T follicular helper cell (primary cell): ENCODE results near the gene GADL1.

Source experiments
- DNase-seq: peaks from one replicate; pipeline ENCODE4 v3.0.0-alpha.2; 2020; ENCODE audit warnings: low read depth

GADL1 gene

DNA sequence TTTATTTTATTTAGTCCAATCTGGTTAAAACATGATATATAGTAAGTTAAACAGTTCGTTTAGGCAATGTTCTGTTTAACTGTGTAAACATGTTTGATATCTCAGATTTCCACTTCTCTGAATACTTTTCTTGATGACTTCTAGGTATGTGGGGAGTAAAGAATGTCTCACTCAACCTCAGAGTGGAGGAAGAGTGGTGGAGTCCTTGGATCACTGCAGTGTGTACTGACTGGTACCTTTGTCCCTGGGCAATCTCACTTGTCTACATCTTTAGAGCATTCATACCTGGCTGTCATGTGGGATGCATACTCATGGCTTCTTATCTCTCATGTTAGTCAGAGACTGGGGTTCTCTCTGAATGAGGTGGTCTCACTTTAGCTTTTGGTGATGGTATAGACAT lies 15.6 kb downstream of the GADL1 start:
- DNase-seq = no peak

DNA sequence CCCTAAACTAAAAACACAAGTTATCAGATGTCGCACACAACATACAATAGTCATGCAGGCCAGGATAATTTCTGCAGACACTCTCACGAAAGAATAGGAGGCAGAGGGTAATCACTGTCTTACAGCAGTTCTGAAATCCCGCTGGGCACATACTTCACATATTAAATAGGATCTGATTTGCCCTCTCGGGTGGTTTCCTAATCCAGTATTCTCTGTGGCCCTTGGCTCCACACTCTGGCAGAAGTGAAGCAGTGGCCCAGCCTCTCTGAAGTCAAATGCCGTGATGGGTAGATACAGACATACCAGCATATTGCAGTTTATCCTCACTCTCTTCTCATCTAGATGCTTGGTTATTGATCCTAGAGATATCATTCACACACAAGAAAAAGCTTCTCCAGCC lies 19.0 kb downstream of the GADL1 start:
- no peak for DNase-seq

DNA sequence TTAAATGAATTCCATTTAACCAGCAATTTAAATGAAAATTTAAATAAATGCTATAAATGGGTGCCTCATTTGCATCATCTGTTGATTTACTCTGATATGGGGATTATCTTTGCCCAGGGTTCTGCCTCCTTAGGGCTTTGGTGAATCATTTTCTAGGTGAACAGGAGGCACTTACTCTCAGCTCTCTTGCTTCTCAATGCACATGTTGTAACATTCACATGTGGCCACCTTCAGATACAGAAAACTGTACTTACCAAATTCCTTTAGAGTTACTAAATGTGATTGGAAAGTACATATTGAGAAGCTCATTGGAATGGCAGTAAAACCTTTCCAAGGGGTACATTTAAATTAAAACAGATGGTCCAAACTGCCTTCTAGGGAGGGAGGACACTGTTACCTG lies 20.8 kb downstream of the GADL1 start:
- DNase-seq = no peak

DNA sequence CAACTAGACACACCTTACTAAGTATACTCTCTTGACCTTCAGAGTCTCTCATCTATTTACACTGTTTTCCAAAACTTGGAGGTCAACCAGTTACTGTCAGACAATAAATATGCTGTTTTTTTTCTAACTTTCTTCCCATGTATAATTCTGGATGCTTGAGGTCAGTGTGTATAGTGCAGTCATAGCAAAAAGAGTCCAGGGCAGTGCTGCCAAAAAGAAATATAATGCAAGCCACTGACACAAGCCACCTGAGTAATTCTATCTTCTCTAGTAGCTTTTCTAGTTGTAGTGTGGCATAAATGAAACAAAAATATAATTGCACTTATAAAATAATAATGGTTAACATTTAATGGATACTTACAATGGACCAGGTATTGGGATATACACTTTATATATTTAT lies 21.6 kb downstream of the GADL1 start:
- no peak for DNase-seq

DNA sequence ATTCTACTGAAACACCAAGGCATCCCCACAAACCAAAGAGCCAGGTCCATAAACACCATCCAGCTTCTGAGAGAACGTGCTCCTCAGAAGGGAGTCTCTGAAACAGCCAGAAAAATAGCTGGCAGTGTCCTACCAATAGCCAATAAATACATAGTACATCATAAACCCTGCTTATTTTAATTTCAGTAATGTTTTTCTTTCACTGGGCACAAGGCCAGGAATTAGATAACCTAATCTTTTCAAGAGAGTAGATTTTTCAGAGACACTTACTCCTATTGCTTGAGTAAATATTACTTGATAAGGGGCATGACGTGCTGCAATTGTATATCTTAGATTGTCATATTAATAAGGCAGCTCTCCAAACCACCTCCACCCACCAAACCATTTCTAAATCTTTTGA lies 22.7 kb downstream of the GADL1 start:
- no peak for DNase-seq

DNA sequence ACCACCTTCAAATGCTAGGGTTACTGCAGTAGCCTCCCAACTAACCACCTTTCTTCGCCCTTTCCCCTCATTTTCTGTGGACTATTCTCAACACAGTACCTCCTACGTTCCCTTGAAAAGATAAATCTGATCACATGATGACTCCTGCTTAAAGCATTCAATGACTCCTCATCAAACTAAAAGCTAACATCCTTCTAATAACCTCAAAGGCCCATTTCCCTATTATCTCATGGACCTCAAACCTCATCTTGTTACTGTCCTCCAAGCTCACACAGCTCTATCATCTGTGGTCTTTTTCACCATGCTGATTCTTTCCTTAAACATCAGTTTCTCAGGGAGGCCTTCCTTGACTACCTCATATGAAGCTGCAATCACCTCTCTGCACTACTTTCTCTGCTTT lies 29.6 kb downstream of the GADL1 start:
- DNase-seq = no peak

DNA sequence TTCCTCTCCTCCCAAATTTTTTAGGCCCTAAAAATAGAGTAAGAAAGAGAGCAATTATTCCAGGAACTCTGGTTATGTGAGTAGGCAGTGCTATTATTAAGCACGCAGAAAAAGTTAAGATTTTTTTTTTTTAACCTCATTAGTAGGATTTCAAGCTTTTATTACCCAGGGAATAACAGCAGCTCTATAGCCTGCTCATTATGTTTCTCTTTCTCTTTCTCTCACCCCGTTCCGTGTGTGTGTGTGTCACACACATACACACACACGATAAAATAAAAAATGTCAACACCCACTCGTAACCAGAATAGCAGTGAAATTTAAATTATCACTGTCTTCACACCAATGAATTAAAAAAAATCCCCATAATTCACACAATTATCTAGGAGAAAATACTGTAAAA lies 30.3 kb downstream of the GADL1 start:
- DNase-seq = no peak

DNA sequence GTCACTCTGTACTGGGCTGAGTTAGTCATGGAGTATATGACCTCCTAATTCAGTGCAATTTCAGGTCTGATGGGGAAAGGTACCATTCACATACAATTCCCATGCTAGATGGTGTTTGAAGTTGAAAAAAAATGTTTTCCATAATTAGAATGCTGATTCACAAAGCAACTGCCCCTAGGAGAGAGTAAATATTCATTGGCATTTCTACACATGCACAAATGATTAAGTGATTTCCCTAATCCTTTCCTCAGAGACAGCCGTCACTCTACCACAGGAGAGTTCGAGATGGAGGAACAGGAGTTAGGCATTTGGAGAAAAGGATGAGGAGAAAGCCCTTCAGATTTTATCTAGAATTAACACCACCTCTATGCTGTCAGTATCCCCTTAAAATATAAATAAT lies 32.5 kb downstream of the GADL1 start:
- no peak for DNase-seq

DNA sequence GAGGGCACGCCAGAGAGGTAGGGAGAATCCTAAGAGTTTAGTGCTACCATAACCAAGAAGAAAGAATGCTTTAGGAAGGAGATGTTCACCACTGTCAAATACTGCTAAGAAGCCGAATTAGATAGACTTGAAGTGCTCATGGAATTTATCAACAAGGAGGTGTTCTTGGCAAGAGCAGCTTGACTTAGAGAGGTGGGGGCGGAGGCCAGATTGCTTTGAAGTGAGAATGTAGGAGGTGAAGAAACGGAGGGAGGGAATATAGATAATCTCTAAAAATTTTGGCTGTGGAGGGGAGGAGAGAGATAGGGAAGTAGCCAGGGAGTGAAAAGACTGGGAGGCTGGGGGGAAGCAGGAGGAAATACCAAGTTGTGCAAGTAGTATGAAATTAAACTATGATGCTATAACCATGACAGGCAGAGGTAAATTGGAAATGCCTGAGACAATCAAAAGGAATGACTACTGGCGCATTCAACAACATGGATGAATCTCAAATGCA lies 35.5 kb downstream of the GADL1 start:
- no peak for DNase-seq

DNA sequence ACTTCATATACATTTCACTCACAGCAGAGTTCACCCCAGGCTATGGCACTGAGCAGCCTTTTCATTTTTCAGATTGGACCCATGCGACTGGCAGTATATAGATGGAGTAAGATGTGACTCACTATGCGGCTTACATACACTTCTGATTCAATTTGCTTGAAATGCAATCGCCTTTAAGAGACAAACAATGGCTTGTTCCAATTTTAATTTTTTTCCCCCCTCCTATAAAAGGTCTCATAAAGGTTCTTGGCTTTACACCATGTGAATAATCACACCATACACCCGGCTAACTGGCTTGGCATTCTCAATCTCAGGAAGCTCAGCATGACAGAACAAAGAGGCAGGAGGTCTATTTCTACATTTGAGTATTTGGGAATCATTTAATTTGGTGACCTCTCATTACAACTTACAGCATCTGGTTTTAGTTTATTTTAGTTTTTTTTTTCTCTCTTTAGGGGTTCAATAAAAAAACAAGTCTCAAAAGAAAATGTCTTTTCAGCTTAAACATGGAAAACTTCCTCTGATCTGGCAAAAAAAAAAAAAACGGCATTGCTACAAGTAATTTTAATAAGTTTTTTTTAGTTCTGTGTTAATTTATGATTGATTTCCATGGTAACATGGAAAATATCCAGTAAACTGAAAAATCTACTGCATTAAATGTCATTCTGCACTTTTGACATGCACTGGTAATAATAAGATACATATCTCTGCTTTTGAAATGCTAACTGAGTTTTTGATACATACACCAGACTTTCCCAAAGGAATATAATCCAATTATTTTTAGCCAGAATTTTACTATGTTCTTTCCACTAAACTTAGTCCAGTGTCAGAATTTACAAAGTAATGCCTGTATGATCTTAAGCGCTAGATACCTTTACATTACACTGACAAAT lies 38.8 kb downstream of the GADL1 start:
- no peak for DNase-seq

DNA sequence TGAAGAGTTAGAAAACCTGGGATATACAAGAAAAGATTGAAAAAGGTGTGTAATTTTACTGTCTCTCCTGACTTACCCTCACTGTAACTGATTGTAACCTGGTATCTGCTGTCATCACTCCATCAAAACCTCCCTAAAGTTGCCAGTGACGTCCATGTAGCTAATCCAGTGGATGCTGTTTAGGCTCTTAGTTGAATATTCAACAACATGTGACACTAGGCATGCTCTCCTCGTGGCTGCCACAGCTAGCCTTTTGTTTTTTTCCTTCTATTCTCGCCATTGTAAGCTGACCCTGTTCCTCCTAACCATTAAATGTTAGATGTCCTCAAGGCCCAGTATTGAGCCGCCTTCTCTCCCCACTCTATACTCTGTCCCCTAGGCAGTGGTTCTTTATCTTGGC lies 41.6 kb downstream of the GADL1 start:
- no peak for DNase-seq

DNA sequence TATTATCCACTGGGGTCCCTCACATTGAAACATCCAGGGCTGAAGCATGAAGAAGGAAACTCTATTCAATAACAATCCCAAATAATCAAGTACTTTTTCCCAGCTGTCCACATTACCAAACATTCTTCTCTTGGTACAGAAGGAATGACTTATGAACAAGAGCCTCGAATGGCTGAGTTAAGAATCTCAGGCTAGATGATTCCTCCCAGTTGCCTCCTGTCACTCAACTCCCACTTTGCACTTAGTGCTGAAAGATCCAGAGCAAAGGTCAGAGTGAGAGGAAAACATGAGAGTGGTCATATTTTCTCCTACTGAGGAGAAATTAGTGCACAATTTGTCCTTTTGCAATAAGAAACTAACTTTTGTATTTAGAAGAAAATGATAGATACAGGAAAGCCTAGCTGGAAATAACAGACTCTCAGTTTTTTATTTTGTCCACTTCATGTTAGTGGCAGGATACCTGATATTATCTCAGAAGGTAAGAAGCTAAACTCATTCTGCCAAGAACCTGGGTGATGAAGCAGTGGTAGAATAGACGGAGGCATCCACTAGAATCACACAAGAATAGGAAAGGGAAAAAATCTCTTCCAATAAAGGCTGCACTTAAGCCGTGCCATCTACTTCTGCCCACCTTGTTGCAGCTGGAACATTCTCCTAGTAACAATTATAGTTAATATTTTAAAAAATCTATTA lies 46.2 kb downstream of the GADL1 start:
- no peak for DNase-seq

DNA sequence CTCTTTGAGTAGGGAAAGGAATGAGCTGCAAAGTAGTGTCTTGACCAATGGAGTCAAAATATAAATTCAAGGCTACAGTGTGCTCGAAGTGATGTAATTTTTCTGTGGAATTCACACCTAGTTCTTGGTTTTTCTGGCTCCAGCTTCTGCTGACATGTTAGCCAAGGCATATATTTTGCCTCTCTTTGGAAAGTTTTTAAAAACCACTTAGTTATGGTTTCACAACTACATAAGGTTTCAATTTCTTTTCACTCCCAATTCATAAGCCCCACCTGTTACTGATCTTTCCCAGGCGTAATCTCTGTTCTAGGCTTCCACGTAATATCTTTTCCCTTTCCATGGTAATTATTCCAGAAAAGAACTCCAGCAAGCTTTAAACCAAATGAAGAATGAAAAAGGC lies 46.9 kb downstream of the GADL1 start:
- no peak for DNase-seq

DNA sequence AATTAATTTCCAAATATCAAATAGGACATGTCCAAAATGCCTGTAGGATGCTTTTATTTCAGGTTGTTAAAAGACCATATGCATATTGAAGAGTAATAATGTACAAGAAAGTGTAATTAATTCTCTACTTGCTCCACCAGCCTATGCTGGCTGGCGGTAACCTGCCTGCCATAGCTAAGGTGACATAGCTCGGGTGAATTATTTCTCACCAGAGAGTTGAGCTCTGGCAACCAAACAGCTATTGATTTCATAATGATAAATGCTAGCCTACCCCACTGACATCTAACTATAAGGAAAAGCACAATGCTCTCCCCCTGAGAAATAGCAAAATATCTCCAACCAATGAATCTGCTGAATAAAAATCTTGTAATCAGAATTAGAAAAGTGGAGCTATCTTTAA lies 48.9 kb downstream of the GADL1 start:
- DNase-seq = no peak

DNA sequence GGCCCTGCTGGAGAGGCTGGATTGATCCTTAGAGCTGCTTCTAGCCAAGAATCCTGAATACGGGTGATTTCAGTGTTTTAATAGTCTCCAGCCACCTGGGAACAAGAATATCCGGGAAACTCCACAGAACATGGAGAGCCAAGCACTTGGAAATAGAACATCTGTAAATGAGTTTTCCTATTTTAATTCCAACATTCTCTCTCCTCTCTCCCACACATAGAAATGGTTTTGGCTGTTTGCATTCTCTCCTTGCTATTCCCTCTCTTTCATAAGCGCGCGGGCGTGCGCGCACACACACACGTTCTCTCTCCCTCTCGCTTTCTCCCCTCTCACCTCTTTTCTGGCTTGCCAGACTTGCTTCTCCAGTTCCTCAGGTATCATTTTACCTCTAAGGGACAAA lies 50.6 kb downstream of the GADL1 start:
- no peak for DNase-seq

DNA sequence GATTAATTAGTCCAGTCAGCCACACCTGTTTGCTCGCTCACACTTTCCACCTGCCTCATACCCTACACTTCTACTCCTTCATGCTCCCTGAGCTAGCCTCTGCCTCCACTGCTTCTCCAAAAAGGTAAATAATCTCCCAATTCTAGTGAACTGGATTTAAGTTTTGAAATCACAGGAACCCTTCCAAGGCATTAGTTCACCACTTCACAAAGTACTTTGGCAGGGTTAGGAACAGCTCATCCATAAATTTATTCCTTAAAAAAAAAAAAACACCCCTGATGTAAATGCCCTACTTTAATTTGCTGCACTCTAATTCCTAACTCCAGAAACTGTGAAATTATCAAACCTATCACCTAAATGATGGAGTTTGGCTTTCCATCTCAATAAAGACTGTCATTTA lies 58.3 kb downstream of the GADL1 start:
- DNase-seq = no peak

DNA sequence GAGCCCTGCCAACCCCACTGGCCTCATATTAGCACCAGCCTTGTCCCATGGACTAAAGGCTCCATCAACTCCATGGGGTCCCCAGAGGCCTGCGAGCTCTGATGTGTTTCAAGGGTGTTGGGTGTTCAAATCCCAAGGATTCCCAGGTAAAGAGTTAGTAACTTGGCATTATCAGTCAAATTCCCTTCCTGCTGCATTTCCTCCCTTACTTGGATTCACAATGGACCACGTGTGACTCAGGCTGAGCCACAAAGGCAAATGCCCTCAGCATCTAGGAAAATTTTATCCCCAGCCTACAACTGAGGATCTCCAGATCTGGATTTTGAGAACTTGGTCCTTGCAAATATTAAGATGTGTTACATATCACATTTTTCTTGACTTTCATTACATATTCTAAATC lies 58.8 kb downstream of the GADL1 start:
- DNase-seq = no peak

DNA sequence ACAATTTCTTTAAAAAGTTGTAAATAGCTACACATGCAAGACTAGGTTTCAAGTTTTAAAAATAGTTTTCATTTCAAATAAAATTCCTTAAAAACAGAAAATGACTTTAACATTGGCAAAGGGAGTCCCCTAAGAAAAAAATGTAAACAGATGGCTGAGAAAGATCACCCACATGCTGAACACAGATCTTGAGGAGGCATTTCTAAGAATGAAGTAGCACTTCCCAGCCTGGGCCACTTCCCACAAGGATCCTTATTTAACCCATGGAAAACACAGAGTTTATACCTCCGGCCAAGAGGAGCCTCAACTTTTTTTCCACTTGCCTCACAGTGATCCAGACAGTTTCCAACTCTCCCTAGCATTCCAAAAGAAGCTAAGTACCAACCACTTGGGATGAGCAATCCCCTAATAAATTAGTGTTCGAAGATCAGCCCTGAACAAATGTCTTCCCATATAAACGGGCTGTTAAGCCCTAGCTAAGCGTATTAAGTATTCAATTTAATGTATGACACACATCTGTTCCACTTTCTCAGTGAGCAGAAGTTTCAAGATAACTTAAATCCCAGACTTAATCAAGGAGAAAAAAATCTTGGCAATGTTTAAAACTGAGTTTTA lies 61.4 kb downstream of the GADL1 start:
- no peak for DNase-seq

DNA sequence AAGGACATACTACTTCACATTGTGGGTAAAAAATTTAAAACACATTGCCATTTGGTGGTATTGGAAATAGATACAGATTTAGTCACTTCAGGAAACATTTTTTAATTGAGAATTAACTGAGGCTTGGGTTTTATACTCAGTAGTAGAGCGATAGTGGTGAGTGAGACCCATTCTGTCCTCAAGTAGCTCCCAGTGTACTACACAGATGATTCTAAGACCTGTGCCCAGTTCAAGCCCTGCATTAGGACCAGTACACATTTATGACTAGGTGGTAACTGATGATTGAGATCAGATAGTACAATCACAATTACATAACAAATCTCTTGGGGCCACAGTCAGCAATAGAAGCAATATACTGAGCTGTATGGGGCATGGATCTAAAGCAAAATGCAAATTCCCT lies 67.4 kb downstream of the GADL1 start:
- DNase-seq = no peak

DNA sequence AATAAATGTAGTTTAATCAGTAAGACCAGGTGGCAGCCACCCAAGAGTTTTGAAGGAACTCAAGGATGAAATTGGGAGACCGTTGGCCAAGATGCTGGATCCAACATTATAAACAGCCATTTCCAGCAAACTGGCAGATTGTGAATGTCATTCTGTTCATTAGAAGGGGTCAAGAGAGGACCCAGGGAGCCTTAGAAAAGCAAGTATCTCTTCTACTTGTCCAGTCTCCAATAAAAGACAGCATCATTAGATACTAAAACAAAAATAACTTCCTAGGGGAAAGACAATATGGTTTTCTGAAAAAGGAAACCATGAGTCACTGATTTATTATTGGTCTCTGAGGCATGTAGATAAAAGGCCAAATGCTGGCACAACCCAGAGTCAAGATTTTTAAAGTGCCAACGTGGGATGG lies 67.9 kb downstream of the GADL1 start:
- no peak for DNase-seq

DNA sequence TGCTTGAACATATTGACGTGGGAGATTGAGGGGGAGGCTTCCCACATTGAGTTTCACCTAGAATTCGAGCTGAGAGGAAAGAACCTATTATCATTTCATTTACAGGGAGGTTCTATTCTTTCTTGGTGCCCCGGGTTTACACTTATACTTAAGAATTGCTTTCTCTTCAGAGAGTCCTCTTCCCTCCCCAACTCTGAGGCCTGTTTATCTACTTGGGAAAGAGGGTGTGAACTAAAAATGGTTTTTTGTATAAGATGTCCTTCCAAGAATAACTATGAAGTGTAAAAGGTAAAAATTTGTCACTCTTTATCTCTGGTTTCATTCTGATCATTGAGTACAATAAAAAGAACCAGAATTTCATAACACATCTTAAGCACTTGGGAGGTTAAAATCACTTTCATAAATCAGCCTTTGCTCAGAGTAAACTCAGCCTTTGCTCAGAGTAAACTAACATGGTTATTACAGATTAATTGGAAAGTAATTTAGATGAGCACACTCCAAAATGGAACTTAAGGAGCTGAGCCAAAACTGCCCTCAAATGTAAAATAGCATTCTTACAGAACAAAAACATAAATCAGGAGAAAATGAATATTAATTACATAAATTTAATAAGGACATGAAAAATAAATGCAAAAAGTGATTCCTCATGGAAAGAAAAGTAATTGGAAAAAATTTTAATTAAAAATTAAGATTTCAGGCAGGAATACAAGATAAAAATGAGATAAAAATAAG lies 75.2 kb downstream of the GADL1 start:
- DNase-seq = no peak

DNA sequence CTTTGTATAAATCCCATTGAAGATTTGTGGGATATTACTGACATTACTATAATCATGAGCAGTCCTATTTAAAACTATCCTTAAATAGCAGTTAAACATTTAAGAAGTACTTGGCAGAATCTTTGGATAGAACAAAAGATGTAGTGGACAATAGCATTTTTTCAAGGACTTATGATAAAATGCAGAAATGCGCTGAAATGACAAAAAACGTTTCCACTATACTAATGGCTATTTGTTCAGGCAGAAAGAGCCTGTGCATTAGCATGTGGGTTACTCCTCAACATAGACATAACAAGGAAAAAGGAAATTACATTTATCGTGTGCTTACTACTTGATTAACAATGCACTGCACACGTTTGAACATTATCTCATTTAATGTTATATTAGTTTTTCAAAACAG lies 80.7 kb downstream of the GADL1 start:
- DNase-seq = no peak
